ENCODE data around the gene LYL1.

GRCh38 chr19:13079542-13079986, 23.1 kb downstream of the LYL1 start:
- no peak for TF ChIP-seq SNAPC5 (CRISPR knock-in tag; IDR thresholded peaks at IDR 0.05; ENCODE audit: borderline replicate concordance)
- TF ChIP-seq CHCHD3 (CRISPR knock-in tag; IDR thresholded peaks at IDR 0.05) = no peak
- no peak for TF ChIP-seq SP2 (CRISPR knock-in tag; IDR thresholded peaks at IDR 0.05)
- no peak for TF ChIP-seq FOXM1 (CRISPR knock-in tag; IDR thresholded peaks at IDR 0.05)
- TF ChIP-seq SCMH1 (CRISPR knock-in tag; IDR thresholded peaks at IDR 0.05; ENCODE audit: borderline replicate concordance) = no peak
- TF ChIP-seq POLR2A (IDR thresholded peaks at IDR 0.05; ENCODE audit: insufficient read depth in 1 of 2, low read depth in 2 of 2, low read length in 2 of 2) = no peak
- TF ChIP-seq KAT8 (CRISPR knock-in tag; IDR thresholded peaks at IDR 0.05) = no peak
- TF ChIP-seq ZNF207 (IDR thresholded peaks at IDR 0.05; ENCODE audit: borderline replicate concordance) = no peak
